ENCODE measurements around the gene F11.

DNA sequence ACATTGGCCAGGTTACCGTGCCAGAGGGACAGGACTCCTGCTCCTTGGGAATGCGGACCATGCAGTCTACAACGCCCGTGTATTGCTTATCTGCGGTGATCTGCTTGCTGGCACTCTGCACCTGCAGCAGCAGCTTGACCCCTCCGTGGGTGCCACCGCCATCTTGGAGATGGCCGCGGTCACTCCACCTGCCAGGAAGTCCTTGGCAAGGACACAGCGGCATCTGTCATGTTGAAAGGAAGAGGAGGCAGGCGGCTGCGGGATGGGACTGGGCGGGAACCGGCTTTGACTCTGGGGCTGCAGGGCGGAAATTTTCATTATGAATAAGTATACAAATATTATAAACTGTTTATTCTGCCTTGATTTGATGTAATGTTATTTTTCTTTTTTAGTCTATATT lies 63.4 kb downstream of the F11 start:
- TF ChIP-seq EZH2 (IDR thresholded peaks at IDR 0.05; ENCODE audit: borderline replicate concordance, low read depth, low read length, severe bottlenecking) = no peak
- TF ChIP-seq, protein P1, sequence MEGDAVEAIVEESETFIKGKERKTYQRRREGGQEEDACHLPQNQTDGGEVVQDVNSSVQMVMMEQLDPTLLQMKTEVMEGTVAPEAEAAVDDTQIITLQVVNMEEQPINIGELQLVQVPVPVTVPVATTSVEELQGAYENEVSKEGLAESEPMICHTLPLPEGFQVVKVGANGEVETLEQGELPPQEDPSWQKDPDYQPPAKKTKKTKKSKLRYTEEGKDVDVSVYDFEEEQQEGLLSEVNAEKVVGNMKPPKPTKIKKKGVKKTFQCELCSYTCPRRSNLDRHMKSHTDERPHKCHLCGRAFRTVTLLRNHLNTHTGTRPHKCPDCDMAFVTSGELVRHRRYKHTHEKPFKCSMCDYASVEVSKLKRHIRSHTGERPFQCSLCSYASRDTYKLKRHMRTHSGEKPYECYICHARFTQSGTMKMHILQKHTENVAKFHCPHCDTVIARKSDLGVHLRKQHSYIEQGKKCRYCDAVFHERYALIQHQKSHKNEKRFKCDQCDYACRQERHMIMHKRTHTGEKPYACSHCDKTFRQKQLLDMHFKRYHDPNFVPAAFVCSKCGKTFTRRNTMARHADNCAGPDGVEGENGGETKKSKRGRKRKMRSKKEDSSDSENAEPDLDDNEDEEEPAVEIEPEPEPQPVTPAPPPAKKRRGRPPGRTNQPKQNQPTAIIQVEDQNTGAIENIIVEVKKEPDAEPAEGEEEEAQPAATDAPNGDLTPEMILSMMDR (IDR thresholded peaks at IDR 0.05; ENCODE audit: extremely low read depth in 1 of 2, insufficient read depth in 1 of 2, low read depth in 1 of 2, low read length in 2 of 2) = no peak
- no peak for TF ChIP-seq POLR2A (IDR thresholded peaks at IDR 0.05; ENCODE audit: low read depth, low read length)
